Neuronal stem cell (in vitro differentiated cells): ENCODE results near the gene MAP3K3.

Source experiments
- DNase-seq: peaks from one replicate; pipeline ENCODE4 v3.0.0-alpha.2; 2013; ENCODE audit warnings: low spot score
- H2AFZ ChIP-seq: one replicate; pipeline ENCODE4 v1.6.1; 2013; ENCODE audit warnings: mild to moderate bottlenecking, low read length, inconsistent platforms
- H2AK5ac ChIP-seq: 2 replicates; pipeline ENCODE4 v1.6.1; 2013; ENCODE audit warnings: low read depth, mild to moderate bottlenecking, inconsistent platforms, low read length, moderate library complexity, mixed read lengths
- H2BK120ac ChIP-seq: 2 replicates; pipeline ENCODE4 v1.6.1; 2013; ENCODE audit warnings: low read depth, mild to moderate bottlenecking, inconsistent platforms, low read length, moderate library complexity, mixed read lengths
- H2BK12ac ChIP-seq: one replicate; pipeline ENCODE4 v1.6.1; 2013; ENCODE audit warnings: low read length, inconsistent platforms
- H2BK15ac ChIP-seq: 2 replicates; pipeline ENCODE4 v1.6.1; 2013; ENCODE audit warnings: mild to moderate bottlenecking, low read length, inconsistent platforms, mixed read lengths
- H2BK5ac ChIP-seq: one replicate; pipeline ENCODE4 v1.6.1; 2013; ENCODE audit warnings: inconsistent platforms, mild to moderate bottlenecking, low read length, moderate library complexity
- H3K14ac ChIP-seq: one replicate; pipeline ENCODE4 v1.6.1; 2013; ENCODE audit warnings: low read length, inconsistent platforms
- H3K18ac ChIP-seq: 2 replicates; pipeline ENCODE4 v1.6.1; 2013; ENCODE audit warnings: low read length, inconsistent platforms
- H3K23ac ChIP-seq: 2 replicates; pipeline ENCODE4 v1.6.1; 2013; ENCODE audit warnings: low read depth, mild to moderate bottlenecking, mixed read lengths, low read length, inconsistent platforms; ENCODE audit not compliant: poor library complexity
- H3K27ac ChIP-seq: replicated peaks from 3 replicates; pipeline ENCODE4 v1.5.1; 2013; ENCODE audit warnings: low read length, inconsistent platforms
- H3K27me3 ChIP-seq, 3 experiments: 2 replicates each; pipeline ENCODE4 v1.6.1; 2013; ENCODE audit warnings: low read length in 3 of 3, mild to moderate bottlenecking in 2 of 3, inconsistent platforms in 1 of 3, low read depth in 1 of 3, mixed read lengths in 1 of 3, moderate library complexity in 1 of 3; ENCODE audit not compliant: control insufficient read depth in 3 of 3, insufficient read depth in 3 of 3
- H3K36me3 ChIP-seq, 2 donors: replicated peaks in 1 of 2; 2 replicates each; pipeline ENCODE4 v1.6.1; 2013; ENCODE audit warnings: low read length in 2 of 2; ENCODE audit not compliant: control insufficient read depth in 2 of 2, insufficient read depth in 2 of 2
- H3K4ac ChIP-seq: 2 replicates; pipeline ENCODE4 v1.6.1; 2013; ENCODE audit warnings: inconsistent platforms, mild to moderate bottlenecking, low read length, moderate library complexity
- H3K4me1 ChIP-seq, 2 donors: 1 replicate in 1 of 2; 2 replicates in 1 of 2; pipeline ENCODE4 v1.6.1; 2013; ENCODE audit warnings: low read length in 2 of 2, low read depth in 1 of 2; ENCODE audit not compliant: control insufficient read depth in 2 of 2, insufficient read depth in 1 of 2
- H3K4me2 ChIP-seq: one replicate; pipeline ENCODE4 v1.6.1; 2013; ENCODE audit warnings: mild to moderate bottlenecking, low read length, inconsistent platforms; ENCODE audit not compliant: insufficient read depth, poor library complexity, severe bottlenecking
- H3K4me3 ChIP-seq, 2 donors: 2 replicates each; pipeline ENCODE4 v1.5.1; 2013; ENCODE audit warnings: low read length in 2 of 2, mild to moderate bottlenecking in 2 of 2, inconsistent platforms in 1 of 2, moderate library complexity in 1 of 2
- H3K79me1 ChIP-seq: one replicate; pipeline ENCODE4 v1.6.1; 2013; ENCODE audit warnings: low read depth, mild to moderate bottlenecking, inconsistent platforms, low read length, moderate library complexity
- H3K9ac ChIP-seq: one replicate; pipeline ENCODE4 v1.6.1; 2013; ENCODE audit warnings: mild to moderate bottlenecking, low read depth, low read length, inconsistent platforms; ENCODE audit not compliant: poor library complexity
- H3K9me3 ChIP-seq, 2 donors: replicated peaks in 1 of 2; 2 replicates each; pipeline versions ENCODE3 to v1.6.1; 2013; ENCODE audit warnings: low read length in 2 of 2, mild to moderate bottlenecking in 2 of 2, inconsistent platforms in 1 of 2, low read depth in 1 of 2, mixed read lengths in 1 of 2, moderate library complexity in 1 of 2; ENCODE audit not compliant: control insufficient read depth in 2 of 2, insufficient read depth in 1 of 2
- H4K8ac ChIP-seq: one replicate; pipeline ENCODE4 v1.6.1; 2013; ENCODE audit warnings: low read depth, mild to moderate bottlenecking, inconsistent platforms, low read length, moderate library complexity
- H4K91ac ChIP-seq: one replicate; pipeline ENCODE4 v1.6.1; 2013; ENCODE audit warnings: low read length, low read depth, mild to moderate bottlenecking, inconsistent platforms; ENCODE audit not compliant: poor library complexity
- WGBS, 2 donors: extraction: QIAGEN DNeasy Blood & Tissue Kit; methylation state at CpG; one replicate each; pipeline ENCODE4 v1.1.7; 2013; ENCODE audit warnings: missing lambda C conversion rate in 2 of 2, mixed read lengths in 1 of 2; ENCODE audit not compliant: insufficient read length in 2 of 2, insufficient replicate concordance in 1 of 2; ENCODE audit errors: extremely low coverage in 2 of 2; 5-methylcytosine and 5-hydroxymethylcytosine counted together

The MAP3K3 gene

GRCh38 chr17:63685041-63685440 is 62.8 kb downstream of the MAP3K3 start:
- Histone ChIP-seq H3K9me3 (no peaks in the 10 kb centered on the region), H3K18ac (no peak overlapping the region), H3K14ac (no peak overlapping the region), H3K27me3 (no peaks in the 10 kb centered on the region), H2BK12ac (no peak overlapping the region), H2BK5ac (no peak overlapping the region), H3K4me2 (no peak overlapping the region), H3K36me3 (peaks cover 20 to 83% of the 10 kb centered on the region in 2 donors), H4K8ac (no peak overlapping the region), H4K91ac (no peak overlapping the region), H3K4me1 (peaks cover 0 to 3% of the 10 kb centered on the region in 2 donors), H3K4ac (no peak overlapping the region), H3K9ac (no peak overlapping the region), H3K79me1 (no peaks in the 10 kb centered on the region), H2BK120ac (no peak overlapping the region), H3K4me3 (no peak overlapping the region), H3K27ac (no peak overlapping the region), H2BK15ac (no peak overlapping the region), H2AK5ac (no peak overlapping the region), H3K23ac (no peak overlapping the region), H2AFZ (no peak overlapping the region)
- no peak for DNase-seq
- WGBS, 2 donors, result no CpG with 5 or more reads among the region's 2 CpGs

GRCh38 chr17:63685578-63685977 is 63.4 kb downstream of the MAP3K3 start:
- Histone ChIP-seq H3K36me3 (peaks cover 22 to 83% of the 10 kb centered on the region in 2 donors), H4K8ac (no peak overlapping the region), H2AFZ (no peak overlapping the region), H3K4me3 (no peak overlapping the region), H2AK5ac (no peak overlapping the region), H3K14ac (no peak overlapping the region), H3K18ac (no peak overlapping the region), H2BK120ac (no peak overlapping the region), H3K4me2 (no peak overlapping the region), H3K9ac (no peak overlapping the region), H2BK15ac (no peak overlapping the region), H2BK5ac (no peak overlapping the region), H3K27ac (no peak overlapping the region), H3K4ac (no peak overlapping the region), H3K27me3 (no peaks in the 10 kb centered on the region), H3K23ac (no peak overlapping the region), H3K4me1 (peaks cover 0 to 3% of the 10 kb centered on the region in 2 donors), H4K91ac (no peak overlapping the region), H2BK12ac (no peak overlapping the region), H3K79me1 (no peaks in the 10 kb centered on the region), H3K9me3 (no peaks in the 10 kb centered on the region)
- DNase-seq, result no peak
- WGBS, 2 donors, result no CpG with 5 or more reads among the region's 3 CpGs

GRCh38 chr17:63686138-63686685 is 64.0 kb downstream of the MAP3K3 start:
- Histone ChIP-seq H3K4me3 (no peak overlapping the region), H3K27me3 (no peaks in the 10 kb centered on the region), H4K8ac (no peak overlapping the region), H3K18ac (no peak overlapping the region), H2AFZ (no peak overlapping the region), H2BK15ac (no peak overlapping the region), H3K23ac (no peak overlapping the region), H2BK5ac (no peak overlapping the region), H3K79me1 (no peaks in the 10 kb centered on the region), H2AK5ac (no peak overlapping the region), H3K36me3 (peaks cover 28 to 90% of the 10 kb centered on the region in 2 donors), H3K9me3 (no peaks in the 10 kb centered on the region), H4K91ac (no peak overlapping the region), H3K27ac (no peak overlapping the region), H2BK120ac (no peak overlapping the region), H3K4ac (no peak overlapping the region), H2BK12ac (no peak overlapping the region), H3K14ac (no peak overlapping the region), H3K4me2 (no peak overlapping the region), H3K4me1 (peaks cover 0 to 3% of the 10 kb centered on the region in 2 donors), H3K9ac (no peak overlapping the region)
- DNase-seq, result no peak
- WGBS, 2 donors, result no CpG with 5 or more reads among the region's 3 CpGs

- no peak overlapping the region for H4K8ac ChIP-seq
- no peak overlapping the region for H3K4ac ChIP-seq
- H2AFZ ChIP-seq, result no peak overlapping the region
- H3K27me3 ChIP-seq, result no peaks in the 10 kb centered on the region
- no peak overlapping the region for H3K23ac ChIP-seq
- H3K4me2 ChIP-seq, result no peak overlapping the region
- H3K27ac ChIP-seq, result no peak overlapping the region
- WGBS, 2 donors, result no CpG with 5 or more reads among the region's 12 CpGs
- no peaks in the 10 kb centered on the region for H3K79me1 ChIP-seq
- no peak overlapping the region for H3K4me3 ChIP-seq
- H2BK15ac ChIP-seq, result no peak overlapping the region
- H3K18ac ChIP-seq, result no peak overlapping the region
- H3K14ac ChIP-seq, result no peak overlapping the region
- H3K9me3 ChIP-seq, result no peaks in the 10 kb centered on the region
- H3K4me1 ChIP-seq, result no peaks in the 10 kb centered on the region
- no peak overlapping the region for H2BK120ac ChIP-seq
- no peak overlapping the region for H3K9ac ChIP-seq
- no peak overlapping the region for H2AK5ac ChIP-seq
- no peak overlapping the region for H2BK5ac ChIP-seq
- H4K91ac ChIP-seq, result no peak overlapping the region
- no peak for DNase-seq
- no peak overlapping the region for H2BK12ac ChIP-seq
- peaks cover 34 to 90% of the 10 kb centered on the region in 2 donors for H3K36me3 ChIP-seq
Observed at GRCh38 chr17:63688396-63689020, 66.3 kb downstream of the MAP3K3 start.
